ENCODE results near the gene NRXN3.

- TF ChIP-seq, protein P1, sequence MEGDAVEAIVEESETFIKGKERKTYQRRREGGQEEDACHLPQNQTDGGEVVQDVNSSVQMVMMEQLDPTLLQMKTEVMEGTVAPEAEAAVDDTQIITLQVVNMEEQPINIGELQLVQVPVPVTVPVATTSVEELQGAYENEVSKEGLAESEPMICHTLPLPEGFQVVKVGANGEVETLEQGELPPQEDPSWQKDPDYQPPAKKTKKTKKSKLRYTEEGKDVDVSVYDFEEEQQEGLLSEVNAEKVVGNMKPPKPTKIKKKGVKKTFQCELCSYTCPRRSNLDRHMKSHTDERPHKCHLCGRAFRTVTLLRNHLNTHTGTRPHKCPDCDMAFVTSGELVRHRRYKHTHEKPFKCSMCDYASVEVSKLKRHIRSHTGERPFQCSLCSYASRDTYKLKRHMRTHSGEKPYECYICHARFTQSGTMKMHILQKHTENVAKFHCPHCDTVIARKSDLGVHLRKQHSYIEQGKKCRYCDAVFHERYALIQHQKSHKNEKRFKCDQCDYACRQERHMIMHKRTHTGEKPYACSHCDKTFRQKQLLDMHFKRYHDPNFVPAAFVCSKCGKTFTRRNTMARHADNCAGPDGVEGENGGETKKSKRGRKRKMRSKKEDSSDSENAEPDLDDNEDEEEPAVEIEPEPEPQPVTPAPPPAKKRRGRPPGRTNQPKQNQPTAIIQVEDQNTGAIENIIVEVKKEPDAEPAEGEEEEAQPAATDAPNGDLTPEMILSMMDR (IDR thresholded peaks at IDR 0.05; ENCODE audit: poor library complexity) = no peak
- TF ChIP-seq EZH2 (IDR thresholded peaks at IDR 0.05; ENCODE audit: borderline replicate concordance) = no peak
Observed at GRCh38 chr14:78172428-78172827, 2.3 kb downstream of the NRXN3 start.
